CD8-positive, alpha-beta memory T cell (primary cell): ENCODE data around the gene ZNF653. TPM values are rescaled to one million over a fixed set of nuclear protein-coding genes. Genes with fewer than 3 reads are reported as not detected.
A peak's percentile ranks its signal among the peaks of the same experiment; 100 is the strongest.

ENCODE experiments used
- CTCF ChIA-PET: fragments of 350-600 bp; sonication (Branson Sonifier 250); formaldehyde crosslinking; loops from one replicate; lab custom pipeline; 2021; ENCODE audit warnings: antibody characterized with exemption; lab: Charles Lee
- POLR2A ChIA-PET: fragments of 350-600 bp; sonication (Branson Sonifier 250); formaldehyde crosslinking; loops from one replicate; lab custom pipeline; 2021; ENCODE audit warnings: antibody characterized with exemption; lab: Charles Lee
- DNase-seq, 5 donors: peaks; one replicate each; pipeline versions ENCODE4 v3.0.0 to v3.0.0-alpha.2; 2020 to 2022; ENCODE audit warnings: mixed read lengths in 1 of 5
- H3K27ac ChIP-seq: one replicate; pipeline ENCODE4 v1.7.0; 2013; ENCODE audit warnings: low read depth, mild to moderate bottlenecking, low read length, moderate library complexity
- H3K27me3 ChIP-seq: 2 replicates; pipeline ENCODE4 v1.7.0; 2013; ENCODE audit warnings: low read length, mild to moderate bottlenecking; ENCODE audit not compliant: insufficient read depth, poor library complexity, severe bottlenecking
- H3K36me3 ChIP-seq: 2 replicates; pipeline ENCODE4 v1.7.0; 2013; ENCODE audit warnings: mild to moderate bottlenecking, low read length, moderate library complexity; ENCODE audit not compliant: insufficient read depth
- H3K4me1 ChIP-seq: 2 replicates; pipeline ENCODE4 v1.7.0; 2013; ENCODE audit warnings: mild to moderate bottlenecking, low read length, moderate library complexity; ENCODE audit not compliant: insufficient read depth
- H3K4me3 ChIP-seq: 2 replicates; pipeline ENCODE4 v1.7.0; 2013; ENCODE audit warnings: mild to moderate bottlenecking, low read length
- H3K9me3 ChIP-seq: 2 replicates; pipeline ENCODE4 v1.7.0; 2013; ENCODE audit warnings: mild to moderate bottlenecking, low read length
- H3K27ac Mint-ChIP-seq, 8 donors: one replicate each; pipeline ENCODE4 v1.8.0; 2020 to 2021; ENCODE audit warnings: mixed read lengths in 8 of 8, mild to moderate bottlenecking in 6 of 8, inconsistent platforms in 3 of 8, moderate library complexity in 3 of 8
- H3K27me3 Mint-ChIP-seq, 2 donors: one replicate each; pipeline ENCODE4 v1.8.0; 2020 to 2021; ENCODE audit warnings: mixed read lengths in 2 of 2, mild to moderate bottlenecking in 1 of 2, moderate library complexity in 1 of 2
- H3K36me3 Mint-ChIP-seq, 3 donors: one replicate each; pipeline ENCODE4 v1.8.0; 2020 to 2021; ENCODE audit warnings: mixed read lengths in 3 of 3, inconsistent platforms in 1 of 3, mild to moderate bottlenecking in 1 of 3
- H3K4me1 Mint-ChIP-seq, 3 donors: one replicate each; pipeline ENCODE4 v1.8.0; 2020 to 2021; ENCODE audit warnings: mixed read lengths in 3 of 3, inconsistent platforms in 1 of 3, mild to moderate bottlenecking in 1 of 3
- H3K4me3 Mint-ChIP-seq, 7 donors: one replicate each; pipeline ENCODE4 v1.8.0; 2020 to 2021; ENCODE audit warnings: mixed read lengths in 7 of 7, mild to moderate bottlenecking in 6 of 7, moderate library complexity in 4 of 7, inconsistent platforms in 2 of 7
- H3K9me3 Mint-ChIP-seq, 5 donors: one replicate each; pipeline ENCODE4 v1.8.0; 2020 to 2022; ENCODE audit warnings: mixed read lengths in 5 of 5, mild to moderate bottlenecking in 3 of 5, moderate library complexity in 2 of 5, inconsistent platforms in 1 of 5
- polyA plus RNA-seq: library from polyadenylated mRNA; unstranded; fragments of 300-500 nt; fragmentation: Illumina TruSeq; gene quantifications from one replicate; pipeline ENCODE4 v1.2.3, GENCODE V29; 2021
- total RNA-seq, 2 experiments: library from RNA; stranded (reverse); gene quantifications; one replicate each; pipeline ENCODE4 v1.2.3, GENCODE V29; 2021

ZNF653 gene
- total and polyA plus RNA-seq, 3 experiments from 2014 or later, result 5.1 to 13.3 (median 12.6) TPM

DNA sequence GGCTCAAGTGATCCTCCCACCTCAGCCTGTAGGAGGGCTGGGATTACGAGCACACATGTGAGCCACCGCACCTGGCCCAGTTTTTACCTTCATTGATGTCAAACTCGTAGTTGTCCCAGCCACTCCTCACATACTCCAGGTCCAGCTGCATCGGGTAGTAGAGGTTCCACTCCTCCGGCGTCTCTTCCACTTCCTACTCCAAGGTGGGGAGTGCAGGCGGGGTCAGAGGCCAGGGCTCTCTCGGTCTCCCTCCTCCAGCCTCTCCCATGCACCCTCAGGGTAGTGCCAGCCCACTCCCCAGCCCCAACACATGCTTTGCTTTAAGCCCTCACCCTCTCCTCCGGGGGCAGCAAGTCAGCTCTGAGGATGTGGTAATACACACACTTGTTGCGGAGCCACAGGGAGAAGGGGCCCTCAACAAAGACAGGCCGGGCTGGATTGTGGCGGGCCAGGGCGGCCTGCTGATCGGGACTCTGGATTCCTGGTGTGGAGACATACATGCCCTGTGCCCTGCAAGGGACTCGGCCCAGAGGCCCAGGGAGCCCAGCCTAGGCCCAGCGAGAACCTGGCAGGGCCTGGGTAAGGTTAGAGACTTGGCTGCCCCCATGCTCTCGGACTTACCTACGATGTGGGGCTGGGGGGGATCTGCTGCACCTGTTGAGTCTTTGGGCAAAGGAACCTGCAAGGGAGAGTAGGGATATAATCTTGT lies 1.9 kb upstream of the ZNF653 start:
- Histone ChIP-seq H3K27ac (no peak overlapping the region), H3K9me3 (no peaks in the 10 kb centered on the region), H3K4me1 (peaks cover 11% of the 10 kb centered on the region), H3K4me3 (no peak overlapping the region), H3K27me3 (no peaks in the 10 kb centered on the region), H3K36me3 (no peaks in the 10 kb centered on the region)
- H3K27me3 Mint-ChIP-seq, result no peaks in the 10 kb centered on the region
- no peak for DNase-seq
- peak overlapping the region in 2 of 8 donors; percentile 40 to 93 for H3K27ac Mint-ChIP-seq
- H3K4me3 Mint-ChIP-seq, result peak overlapping the region; percentile 52 to 75 (median 67)
- peaks cover 10 to 18% (median 13%) of the 10 kb centered on the region in 3 donors for H3K4me1 Mint-ChIP-seq
- no peaks in the 10 kb centered on the region for H3K9me3 Mint-ChIP-seq
- POLR2A ChIA-PET, result interaction anchor here (0.6 kb wide), 1 partner anchor 577 kb away, joined by 3 read pairs; no protein-coding TSS in a partner anchor
- H3K36me3 Mint-ChIP-seq, result peaks cover 0 to 28% (median 6%) of the 10 kb centered on the region in 3 donors
- CTCF ChIA-PET, result no interaction called here

DNA sequence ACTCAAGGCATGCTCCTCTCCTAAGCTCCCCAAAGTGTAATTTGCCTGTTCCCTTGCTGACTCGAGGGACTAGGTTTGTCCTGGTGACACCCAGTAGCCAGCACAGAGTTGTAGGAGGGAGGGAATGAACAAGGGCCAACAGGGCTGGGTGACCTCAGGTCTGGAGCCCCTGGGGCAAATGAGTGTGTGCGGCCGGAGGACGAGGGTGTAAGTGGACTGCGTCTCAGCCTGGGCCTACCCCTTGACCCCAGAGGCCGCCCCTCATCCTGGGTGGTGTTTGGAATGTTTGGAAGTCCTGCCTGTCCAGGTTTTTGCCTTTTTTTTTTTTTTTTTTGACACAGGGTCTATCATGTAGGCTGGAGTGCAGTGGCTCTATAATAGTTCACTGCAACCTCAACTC lies 1.3 kb upstream of the ZNF653 start:
- H3K36me3 Mint-ChIP-seq, result peaks cover 0 to 25% (median 6%) of the 10 kb centered on the region in 3 donors
- no peaks in the 10 kb centered on the region for H3K9me3 ChIP-seq
- ChIA-PET POLR2A (no interaction called here), CTCF (interaction anchor here (1.3 kb wide), 1 partner anchor 126 kb away, joined by 6 read pairs; no protein-coding TSS in a partner anchor)
- peak overlapping the region; percentile 31 for H3K27ac ChIP-seq
- peak overlapping the region in 3 of 8 donors; percentile 46 to 93 (median 72) for H3K27ac Mint-ChIP-seq
- peaks cover 11% of the 10 kb centered on the region for H3K4me1 ChIP-seq
- H3K36me3 ChIP-seq, result no peaks in the 10 kb centered on the region
- no peak overlapping the region for H3K4me3 ChIP-seq
- H3K4me1 Mint-ChIP-seq, result peaks cover 10 to 18% (median 13%) of the 10 kb centered on the region in 3 donors
- no peaks in the 10 kb centered on the region for H3K27me3 ChIP-seq
- H3K27me3 Mint-ChIP-seq, result no peaks in the 10 kb centered on the region
- H3K4me3 Mint-ChIP-seq, result peak overlapping the region; percentile 27 to 93 (median 69)
- DNase-seq, result no peak
- no peaks in the 10 kb centered on the region for H3K9me3 Mint-ChIP-seq

GRCh38 chr19:11506101-11506555 lies 489 bp upstream of the ZNF653 start:
- Histone ChIP-seq H3K9me3 (no peaks in the 10 kb centered on the region), H3K4me3 (peak overlapping the region; percentile 71), H3K4me1 (peaks cover 11% of the 10 kb centered on the region), H3K27me3 (no peaks in the 10 kb centered on the region), H3K36me3 (no peaks in the 10 kb centered on the region), H3K27ac (peak overlapping the region; percentile 96)
- CTCF ChIA-PET, result interaction anchor here (1.3 kb wide), 2 partner anchors 24 to 125 kb away, joined by 3 to 6 read pairs; no protein-coding TSS in a partner anchor
- no peak for DNase-seq
- H3K4me3 Mint-ChIP-seq, result peak overlapping the region; percentile 86 to 99 (median 90)
- peaks cover 10 to 18% (median 13%) of the 10 kb centered on the region in 3 donors for H3K4me1 Mint-ChIP-seq
- no peaks in the 10 kb centered on the region for H3K27me3 Mint-ChIP-seq
- peaks cover 0 to 21% (median 3%) of the 10 kb centered on the region in 3 donors for H3K36me3 Mint-ChIP-seq
- H3K27ac Mint-ChIP-seq, result peak overlapping the region in 6 of 8 donors; percentile 68 to 98 (median 94)
- POLR2A ChIA-PET, result interaction anchor here (1.2 kb wide), 1 partner anchor 24 kb away, joined by 3 read pairs; no protein-coding TSS in a partner anchor
- no peaks in the 10 kb centered on the region for H3K9me3 Mint-ChIP-seq

DNA sequence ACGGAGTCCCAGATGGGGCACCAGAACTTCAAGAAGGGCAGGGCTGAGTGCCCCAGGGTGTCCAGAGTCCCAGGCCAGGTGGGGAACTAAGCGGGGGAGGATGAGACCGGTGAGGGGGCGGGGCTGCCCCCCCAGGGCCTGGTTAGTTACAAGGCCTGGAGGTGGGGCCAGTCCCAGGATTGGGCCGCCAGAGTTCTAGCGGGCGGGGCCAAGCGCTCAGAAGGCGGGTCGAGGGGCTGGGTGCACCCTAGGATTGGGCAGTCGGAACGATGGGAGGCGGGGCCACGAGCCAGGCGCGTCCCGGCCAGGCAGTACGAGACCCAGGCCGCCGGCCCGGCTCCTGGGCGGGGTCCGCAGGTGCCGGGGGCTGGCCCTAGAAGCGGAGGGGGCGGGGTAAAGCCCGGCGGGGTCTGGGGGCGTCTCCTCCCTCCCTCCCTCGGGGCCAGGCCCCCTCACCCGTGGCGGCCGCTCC lies 571 bp downstream of the ZNF653 start:
- Mint-ChIP-seq H3K27ac (peak overlapping the region; percentile 87 to 95 (median 92)), H3K4me3 (peak overlapping the region; percentile 82 to 99 (median 87)), H3K36me3 (peaks cover 0 to 16% (median 4%) of the 10 kb centered on the region in 3 donors), H3K27me3 (no peaks in the 10 kb centered on the region), H3K4me1 (peaks cover 14 to 19% (median 14%) of the 10 kb centered on the region in 3 donors), H3K9me3 (no peaks in the 10 kb centered on the region)
- Histone ChIP-seq H3K4me3 (peak overlapping the region; percentile 71), H3K27me3 (no peaks in the 10 kb centered on the region), H3K36me3 (no peaks in the 10 kb centered on the region), H3K9me3 (no peaks in the 10 kb centered on the region), H3K4me1 (peaks cover 11% of the 10 kb centered on the region), H3K27ac (peak overlapping the region; percentile 96)
- ChIA-PET POLR2A (interaction anchor here (1.2 kb wide), 1 partner anchor 23 kb away, joined by 3 read pairs; no protein-coding TSS in a partner anchor), CTCF (interaction anchor here (1.3 kb wide), 1 partner anchor 23 kb away, joined by 3 read pairs; no protein-coding TSS in a partner anchor)
- DNase-seq, result peak; percentile 95 to 97 (median 96)

GRCh38 chr19:11504502-11505031 lies 1.1 kb downstream of the ZNF653 start:
- peaks cover 11% of the 10 kb centered on the region for H3K4me1 ChIP-seq
- H3K36me3 ChIP-seq, result no peaks in the 10 kb centered on the region
- CTCF ChIA-PET, result no interaction called here
- H3K27ac ChIP-seq, result peak overlapping the region; percentile 96
- POLR2A ChIA-PET, result no interaction called here
- peaks cover 17 to 22% (median 18%) of the 10 kb centered on the region in 3 donors for H3K4me1 Mint-ChIP-seq
- H3K9me3 Mint-ChIP-seq, result no peaks in the 10 kb centered on the region
- DNase-seq, result no peak
- peak overlapping the region; percentile 82 to 99 (median 87) for H3K4me3 Mint-ChIP-seq
- peaks cover 0 to 19% (median 7%) of the 10 kb centered on the region in 3 donors for H3K36me3 Mint-ChIP-seq
- peak overlapping the region; percentile 71 for H3K4me3 ChIP-seq
- no peaks in the 10 kb centered on the region for H3K9me3 ChIP-seq
- H3K27ac Mint-ChIP-seq, result peak overlapping the region; percentile 87 to 95 (median 92)
- no peaks in the 10 kb centered on the region for H3K27me3 ChIP-seq
- no peaks in the 10 kb centered on the region for H3K27me3 Mint-ChIP-seq

GRCh38 chr19:11499890-11500420 lies 5.7 kb downstream of the ZNF653 start:
- Histone ChIP-seq H3K9me3 (no peaks in the 10 kb centered on the region), H3K4me3 (no peak overlapping the region), H3K36me3 (no peaks in the 10 kb centered on the region), H3K4me1 (peaks cover 6% of the 10 kb centered on the region), H3K27ac (no peak overlapping the region), H3K27me3 (no peaks in the 10 kb centered on the region)
- Mint-ChIP-seq H3K27ac (peak overlapping the region in 3 of 8 donors; percentile 14 to 82 (median 72)), H3K27me3 (no peaks in the 10 kb centered on the region), H3K4me1 (peaks cover 11 to 17% (median 12%) of the 10 kb centered on the region in 3 donors), H3K36me3 (peaks cover 0 to 41% (median 7%) of the 10 kb centered on the region in 3 donors), H3K4me3 (peak overlapping the region in 1 of 7 donors; percentile 35), H3K9me3 (no peaks in the 10 kb centered on the region)
- CTCF ChIA-PET, result no interaction called here
- no peak for DNase-seq
- POLR2A ChIA-PET, result interaction anchor here (0.6 kb wide), 1 partner anchor 281 kb away, joined by 13 read pairs; no protein-coding TSS in a partner anchor

GRCh38 chr19:11499220-11499726 lies 6.4 kb downstream of the ZNF653 start:
- no peaks in the 10 kb centered on the region for H3K27me3 ChIP-seq
- no peaks in the 10 kb centered on the region for H3K9me3 ChIP-seq
- H3K27ac Mint-ChIP-seq, result no peak overlapping the region
- no peak overlapping the region for H3K4me3 Mint-ChIP-seq
- peaks cover 4 to 11% (median 6%) of the 10 kb centered on the region in 3 donors for H3K4me1 Mint-ChIP-seq
- DNase-seq, result no peak
- POLR2A ChIA-PET, result no interaction called here
- H3K36me3 ChIP-seq, result no peaks in the 10 kb centered on the region
- no peaks in the 10 kb centered on the region for H3K4me1 ChIP-seq
- no peaks in the 10 kb centered on the region for H3K27me3 Mint-ChIP-seq
- H3K27ac ChIP-seq, result no peak overlapping the region
- CTCF ChIA-PET, result no interaction called here
- H3K36me3 Mint-ChIP-seq, result peaks cover 0 to 44% (median 7%) of the 10 kb centered on the region in 3 donors
- H3K4me3 ChIP-seq, result no peak overlapping the region
- H3K9me3 Mint-ChIP-seq, result no peaks in the 10 kb centered on the region
